LNCAP (cell line): ENCODE results near the gene JARID2.

Experiments
- CTCF ChIP-seq: fragments of 450-650 bp; IDR thresholded peaks from 2 replicates; pipeline ENCODE4 v1.5.1; 2017; ENCODE audit warnings: mild to moderate bottlenecking

The JARID2 gene

GRCh38 chr6:15551262-15551661 lies 305.4 kb downstream of the JARID2 start:
- TF ChIP-seq CTCF = no peak

GRCh38 chr6:15551798-15552197 lies 305.9 kb downstream of the JARID2 start:
- no peak for TF ChIP-seq CTCF

GRCh38 chr6:15553031-15553430 lies 307.2 kb downstream of the JARID2 start:
- TF ChIP-seq CTCF = no peak

GRCh38 chr6:15553736-15554294 lies 307.9 kb downstream of the JARID2 start:
- no peak for TF ChIP-seq CTCF

- no peak for TF ChIP-seq CTCF
These were observed 308.8 kb downstream of the JARID2 start for GRCh38 chr6:15554728-15555100.

GRCh38 chr6:15555101-15556038 lies 309.5 kb downstream of the JARID2 start:
- no peak for TF ChIP-seq CTCF

GRCh38 chr6:15556711-15557110 lies 310.8 kb downstream of the JARID2 start:
- no peak for TF ChIP-seq CTCF
